ENCODE data around the gene ERVFRD-1.

The ERVFRD-1 gene

DNA sequence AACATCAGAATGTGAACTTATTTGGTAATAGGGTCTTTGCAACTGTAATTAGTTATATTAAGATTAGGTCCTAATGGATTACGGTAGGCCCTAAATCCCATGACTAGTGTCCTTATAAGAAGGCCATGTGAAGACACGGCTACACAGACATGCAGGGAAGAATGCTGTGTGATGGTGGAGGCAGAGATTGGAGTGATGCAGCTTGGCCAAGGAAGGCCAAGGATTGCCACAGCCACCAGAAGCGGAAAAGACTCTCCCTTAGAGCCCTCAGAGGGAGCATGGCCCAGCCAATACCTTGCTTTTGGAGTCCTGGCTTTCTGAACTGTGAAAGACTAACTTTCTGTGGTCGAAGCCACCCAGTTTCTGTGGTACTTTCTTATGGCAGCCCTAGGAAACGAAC, 27.6 kb downstream of the ERVFRD-1 start:
- no peak overlapping the region for H3K4me3 ChIP-seq (ENCODE audit: low read length)
- H3K27me3 ChIP-seq (ENCODE audit: control insufficient read depth, insufficient read depth, low read length): no peaks in the 10 kb centered on the region
- no peaks in the 10 kb centered on the region for H3K4me1 ChIP-seq (ENCODE audit: control insufficient read depth, low read depth, low read length)
- H3K9ac ChIP-seq (ENCODE audit: low read length): no peak overlapping the region
- H3K9me3 ChIP-seq (ENCODE audit: control insufficient read depth, low read depth, low read length): no peaks in the 10 kb centered on the region
- H3K36me3 ChIP-seq (ENCODE audit: control insufficient read depth, low read depth, low read length): no peaks in the 10 kb centered on the region
- H3K27ac ChIP-seq (ENCODE audit: low read length): no peak overlapping the region

DNA sequence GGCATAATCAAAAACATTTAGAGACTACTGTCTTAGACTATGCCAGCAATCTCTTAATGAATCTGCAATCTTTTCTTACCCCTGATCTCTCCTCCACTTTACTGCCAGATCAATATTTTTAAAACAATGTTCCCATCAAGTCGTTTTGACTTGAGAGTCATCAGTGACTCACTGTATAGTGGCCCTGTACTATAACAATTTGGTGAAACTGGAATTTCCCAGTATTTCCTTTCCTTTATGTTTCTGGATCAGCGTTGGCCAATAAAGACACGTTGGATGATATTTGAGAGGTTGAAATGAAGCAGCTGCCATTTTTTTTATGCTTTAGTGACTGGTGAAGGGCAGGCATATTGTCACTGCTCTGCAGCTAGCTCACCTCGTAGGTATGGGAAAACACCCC, 28.0 kb downstream of the ERVFRD-1 start:
- Histone ChIP-seq H3K4me3 (ENCODE audit: low read length) (no peak overlapping the region), H3K4me1 (ENCODE audit: control insufficient read depth, low read depth, low read length) (no peaks in the 10 kb centered on the region), H3K36me3 (ENCODE audit: control insufficient read depth, low read depth, low read length) (no peaks in the 10 kb centered on the region), H3K27me3 (ENCODE audit: control insufficient read depth, insufficient read depth, low read length) (no peaks in the 10 kb centered on the region), H3K27ac (ENCODE audit: low read length) (no peak overlapping the region), H3K9me3 (ENCODE audit: control insufficient read depth, low read depth, low read length) (no peaks in the 10 kb centered on the region), H3K9ac (ENCODE audit: low read length) (no peak overlapping the region)

DNA sequence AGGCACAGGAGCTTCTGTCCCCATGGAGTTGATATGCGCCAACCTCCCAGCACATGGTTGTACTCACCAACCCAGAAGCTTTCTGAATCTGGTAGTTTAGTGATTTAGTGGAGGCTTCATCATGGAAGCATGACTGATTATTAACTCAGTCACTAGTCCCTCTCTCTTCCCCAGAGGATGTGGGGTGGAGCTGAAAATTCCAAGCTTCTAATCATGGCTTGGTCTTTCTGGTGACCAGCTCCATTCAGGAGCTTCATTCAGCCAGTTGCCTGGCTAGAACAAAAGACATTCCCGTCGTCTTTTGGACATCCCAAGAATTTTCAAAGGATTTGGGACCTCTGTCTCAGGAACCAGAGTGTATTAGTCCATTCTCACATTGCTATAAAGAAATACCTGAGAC, 31.2 kb downstream of the ERVFRD-1 start:
- H3K4me1 ChIP-seq (ENCODE audit: control insufficient read depth, low read depth, low read length): peaks cover 4% of the 10 kb centered on the region
- H3K27me3 ChIP-seq (ENCODE audit: control insufficient read depth, insufficient read depth, low read length): no peaks in the 10 kb centered on the region
- H3K9me3 ChIP-seq (ENCODE audit: control insufficient read depth, low read depth, low read length): no peaks in the 10 kb centered on the region
- no peak overlapping the region for H3K27ac ChIP-seq (ENCODE audit: low read length)
- no peaks in the 10 kb centered on the region for H3K36me3 ChIP-seq (ENCODE audit: control insufficient read depth, low read depth, low read length)
- no peak overlapping the region for H3K4me3 ChIP-seq (ENCODE audit: low read length)
- no peak overlapping the region for H3K9ac ChIP-seq (ENCODE audit: low read length)

DNA sequence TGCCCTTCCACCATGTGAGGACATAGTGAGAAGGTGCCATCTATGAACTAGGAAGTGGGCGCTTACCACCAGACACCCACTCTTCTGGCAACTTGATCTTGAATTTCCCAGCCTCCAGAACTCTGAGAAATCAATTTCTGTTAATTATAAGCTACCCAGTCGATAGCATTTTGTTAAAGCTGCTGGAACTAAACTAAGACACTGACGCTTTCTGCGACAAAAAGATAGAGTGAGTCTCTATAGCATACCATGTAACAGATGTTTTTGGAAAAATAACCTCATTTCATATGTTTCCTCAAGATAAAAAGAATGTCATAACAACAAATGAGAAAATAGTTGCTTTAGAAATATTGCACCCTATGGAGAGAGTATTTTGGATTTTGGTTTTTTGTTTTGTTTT, 33.3 kb downstream of the ERVFRD-1 start:
- no peak overlapping the region for H3K9ac ChIP-seq (ENCODE audit: low read length)
- no peak overlapping the region for H3K4me3 ChIP-seq (ENCODE audit: low read length)
- no peak overlapping the region for H3K27ac ChIP-seq (ENCODE audit: low read length)
- no peaks in the 10 kb centered on the region for H3K9me3 ChIP-seq (ENCODE audit: control insufficient read depth, low read depth, low read length)
- H3K27me3 ChIP-seq (ENCODE audit: control insufficient read depth, insufficient read depth, low read length): no peaks in the 10 kb centered on the region
- H3K4me1 ChIP-seq (ENCODE audit: control insufficient read depth, low read depth, low read length): peaks cover 4% of the 10 kb centered on the region
- no peaks in the 10 kb centered on the region for H3K36me3 ChIP-seq (ENCODE audit: control insufficient read depth, low read depth, low read length)

DNA sequence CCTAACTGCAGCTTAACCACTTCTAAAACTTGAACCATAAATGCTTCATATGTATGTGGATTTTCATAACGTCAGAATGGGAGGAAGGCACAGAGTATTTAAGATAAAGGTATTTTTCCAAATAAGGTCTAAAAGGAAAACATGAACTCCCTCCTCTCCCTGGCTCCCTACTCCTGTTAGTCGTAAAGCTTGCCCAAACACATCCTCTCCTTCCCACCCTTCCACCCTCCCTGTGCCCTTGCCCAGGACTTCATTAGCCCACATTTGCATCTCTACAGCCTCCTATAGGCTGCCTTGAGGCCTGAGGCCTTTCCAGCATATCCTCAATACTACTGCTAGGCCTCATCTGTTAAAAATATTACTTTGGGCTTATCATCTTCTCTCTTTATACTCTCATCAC, 35.0 kb downstream of the ERVFRD-1 start:
- Histone ChIP-seq H3K9me3 (ENCODE audit: control insufficient read depth, low read depth, low read length) (no peaks in the 10 kb centered on the region), H3K4me3 (ENCODE audit: low read length) (no peak overlapping the region), H3K27me3 (ENCODE audit: control insufficient read depth, insufficient read depth, low read length) (no peaks in the 10 kb centered on the region), H3K27ac (ENCODE audit: low read length) (no peak overlapping the region), H3K4me1 (ENCODE audit: control insufficient read depth, low read depth, low read length) (peaks cover 4% of the 10 kb centered on the region), H3K9ac (ENCODE audit: low read length) (no peak overlapping the region), H3K36me3 (ENCODE audit: control insufficient read depth, low read depth, low read length) (no peaks in the 10 kb centered on the region)

DNA sequence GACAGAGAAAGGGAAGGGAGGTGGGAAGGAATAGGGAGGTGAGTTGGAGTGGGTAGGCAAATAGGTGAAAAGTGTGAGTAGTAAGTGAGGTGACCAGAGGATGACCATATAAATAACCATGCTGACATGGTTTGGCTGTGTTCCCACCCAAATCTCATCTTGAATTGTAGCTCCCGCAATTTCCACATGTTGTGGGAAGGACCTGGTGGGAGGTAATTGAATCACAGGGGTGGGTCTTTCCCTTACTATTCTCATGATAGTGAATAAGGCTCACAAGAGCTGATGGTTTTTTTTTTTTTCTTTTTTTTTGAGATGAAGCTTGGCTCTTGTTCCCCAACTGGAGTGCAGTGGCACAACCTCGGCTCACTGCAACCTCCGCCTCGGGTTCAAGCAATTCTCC, 39.4 kb downstream of the ERVFRD-1 start:
- Histone ChIP-seq H3K4me1 (ENCODE audit: control insufficient read depth, low read depth, low read length) (peaks cover 4% of the 10 kb centered on the region), H3K27me3 (ENCODE audit: control insufficient read depth, insufficient read depth, low read length) (no peaks in the 10 kb centered on the region), H3K9me3 (ENCODE audit: control insufficient read depth, low read depth, low read length) (no peaks in the 10 kb centered on the region), H3K9ac (ENCODE audit: low read length) (no peak overlapping the region), H3K4me3 (ENCODE audit: low read length) (no peak overlapping the region), H3K36me3 (ENCODE audit: control insufficient read depth, low read depth, low read length) (no peaks in the 10 kb centered on the region), H3K27ac (ENCODE audit: low read length) (no peak overlapping the region)

DNA sequence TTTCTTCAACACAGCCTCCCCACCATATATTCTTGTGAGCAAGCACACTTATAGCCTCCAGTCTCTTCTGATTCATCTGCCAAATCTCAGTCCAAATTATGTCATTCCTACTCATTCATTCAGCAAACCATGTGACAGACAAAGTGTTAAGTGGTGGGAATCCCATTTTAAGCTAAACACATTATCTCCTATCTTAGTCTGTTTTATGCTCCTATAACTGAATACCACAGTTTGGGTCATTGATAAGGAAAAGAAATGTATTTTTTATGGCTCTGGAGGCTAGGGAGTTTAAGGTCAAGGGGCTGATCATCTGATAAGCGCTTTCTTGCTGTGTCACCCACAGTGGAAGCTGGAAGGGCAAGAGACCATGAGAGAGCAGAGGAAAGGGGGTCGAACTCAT, 41.8 kb downstream of the ERVFRD-1 start:
- Histone ChIP-seq H3K9ac (ENCODE audit: low read length) (no peak overlapping the region), H3K36me3 (ENCODE audit: control insufficient read depth, low read depth, low read length) (no peaks in the 10 kb centered on the region), H3K9me3 (ENCODE audit: control insufficient read depth, low read depth, low read length) (no peaks in the 10 kb centered on the region), H3K4me3 (ENCODE audit: low read length) (no peak overlapping the region), H3K27ac (ENCODE audit: low read length) (no peak overlapping the region), H3K4me1 (ENCODE audit: control insufficient read depth, low read depth, low read length) (no peaks in the 10 kb centered on the region), H3K27me3 (ENCODE audit: control insufficient read depth, insufficient read depth, low read length) (no peaks in the 10 kb centered on the region)

DNA sequence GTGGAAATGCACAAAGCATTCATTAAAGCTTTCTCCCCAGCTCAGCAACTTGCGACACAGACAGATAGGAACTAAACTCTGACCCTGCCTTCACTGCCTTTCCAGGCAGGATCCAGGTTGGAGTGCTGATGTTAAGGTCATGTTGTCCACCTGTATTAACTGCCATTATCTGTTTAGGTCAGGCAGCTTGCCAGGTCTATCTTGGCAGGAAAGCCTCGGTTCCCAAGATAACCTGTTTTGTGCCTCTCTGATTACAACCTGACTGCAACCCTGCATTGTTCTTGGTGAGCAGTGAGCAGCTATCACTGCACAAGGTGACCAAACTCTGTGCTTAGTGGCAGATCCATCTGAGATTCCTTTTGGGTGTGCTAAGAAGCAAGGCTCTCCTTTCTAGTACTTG, 44.2 kb downstream of the ERVFRD-1 start:
- H3K9me3 ChIP-seq (ENCODE audit: control insufficient read depth, low read depth, low read length): no peaks in the 10 kb centered on the region
- no peaks in the 10 kb centered on the region for H3K27me3 ChIP-seq (ENCODE audit: control insufficient read depth, insufficient read depth, low read length)
- H3K27ac ChIP-seq (ENCODE audit: low read length): no peak overlapping the region

DNA sequence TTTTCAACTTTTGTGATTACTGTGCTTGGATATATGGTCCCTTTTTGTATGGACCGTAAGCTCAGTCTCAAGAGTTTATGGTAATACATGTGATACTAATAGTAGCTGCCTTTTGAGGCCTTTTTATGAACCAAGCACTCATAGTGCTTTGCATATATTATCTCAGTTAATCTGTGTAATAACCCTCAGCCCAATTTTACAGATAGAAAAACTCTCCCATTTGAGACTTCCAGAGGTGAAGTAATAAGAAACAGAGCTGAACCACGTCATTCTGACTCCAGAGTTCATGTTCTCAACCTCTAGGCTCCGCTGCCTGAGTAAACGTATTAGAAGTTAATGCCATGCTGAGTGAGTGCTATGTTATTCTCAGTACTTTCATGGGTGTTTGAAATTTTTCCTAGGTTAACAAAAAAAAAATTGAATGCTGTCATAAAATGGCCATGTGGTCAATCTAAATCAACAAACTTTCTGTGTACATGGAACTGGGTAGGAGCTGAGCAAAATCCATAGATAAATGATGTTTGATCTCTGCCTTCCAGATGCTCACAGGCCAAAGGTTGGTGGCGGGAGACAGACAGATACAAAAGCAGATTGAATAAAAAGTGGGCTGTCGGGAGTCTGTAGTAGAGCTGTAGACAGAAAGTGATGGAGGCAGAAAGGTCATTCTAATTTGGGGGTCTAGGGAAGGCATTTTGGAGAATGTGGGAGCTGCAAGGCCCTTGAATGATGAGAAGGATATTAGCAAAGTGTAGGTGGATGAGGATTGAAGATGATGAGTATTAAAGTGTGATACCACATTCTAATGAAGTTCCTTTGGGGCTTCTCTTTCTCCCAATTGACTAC, 44.8 kb downstream of the ERVFRD-1 start:
- H3K4me3 ChIP-seq (ENCODE audit: low read length): no peak overlapping the region
- no peak overlapping the region for H3K27ac ChIP-seq (ENCODE audit: low read length)
- no peak overlapping the region for H3K9ac ChIP-seq (ENCODE audit: low read length)
- H3K4me1 ChIP-seq (ENCODE audit: control insufficient read depth, low read depth, low read length): no peaks in the 10 kb centered on the region
- H3K36me3 ChIP-seq (ENCODE audit: control insufficient read depth, low read depth, low read length): no peaks in the 10 kb centered on the region
- H3K27me3 ChIP-seq (ENCODE audit: control insufficient read depth, insufficient read depth, low read length): no peaks in the 10 kb centered on the region
- H3K9me3 ChIP-seq (ENCODE audit: control insufficient read depth, low read depth, low read length): no peaks in the 10 kb centered on the region

More for the DNA sequence above, 44.2 kb downstream of the ERVFRD-1 start:
- Histone ChIP-seq H3K4me3 (ENCODE audit: low read length) (no peak overlapping the region), H3K36me3 (ENCODE audit: control insufficient read depth, low read depth, low read length) (no peaks in the 10 kb centered on the region), H3K4me1 (ENCODE audit: control insufficient read depth, low read depth, low read length) (no peaks in the 10 kb centered on the region), H3K9ac (ENCODE audit: low read length) (no peak overlapping the region)

DNA sequence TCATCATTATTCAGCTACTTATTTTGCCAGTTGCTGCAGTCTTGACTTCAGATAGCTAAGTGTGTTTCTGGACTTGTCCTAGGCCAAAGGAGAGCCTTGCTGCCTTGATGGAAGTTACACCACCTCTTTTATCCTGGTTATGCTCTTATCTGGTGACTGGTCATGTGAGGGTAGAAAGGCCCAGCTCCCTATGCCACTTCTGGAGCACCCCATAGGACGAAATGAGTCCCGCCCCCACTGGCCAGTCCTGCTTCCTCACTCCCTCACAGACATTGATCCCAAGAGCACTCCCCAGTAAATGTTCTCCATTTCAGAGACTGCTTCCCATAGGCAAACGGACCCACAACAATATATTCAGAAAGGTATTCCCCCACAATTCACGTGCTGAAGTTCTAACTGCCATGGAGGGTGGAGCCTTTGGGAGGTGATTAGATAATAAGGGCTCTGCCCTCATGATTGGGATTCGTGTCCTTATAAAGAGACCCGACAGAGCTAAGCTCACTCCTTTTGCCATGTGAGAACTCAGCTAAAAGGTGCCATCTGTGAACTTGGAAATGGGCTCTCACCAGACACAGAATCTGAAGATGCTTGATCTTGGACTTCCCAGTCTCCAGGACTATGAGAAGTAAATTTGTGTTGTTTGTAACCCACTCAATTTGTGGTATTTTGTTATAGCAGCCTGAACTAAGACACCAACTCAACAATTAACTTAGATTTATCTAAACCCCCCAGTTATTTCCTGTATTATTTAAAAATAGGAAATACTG, 45.9 kb downstream of the ERVFRD-1 start:
- Histone ChIP-seq H3K4me3 (ENCODE audit: low read length) (no peak overlapping the region), H3K9me3 (ENCODE audit: control insufficient read depth, low read depth, low read length) (no peaks in the 10 kb centered on the region), H3K9ac (ENCODE audit: low read length) (no peak overlapping the region), H3K36me3 (ENCODE audit: control insufficient read depth, low read depth, low read length) (no peaks in the 10 kb centered on the region), H3K27me3 (ENCODE audit: control insufficient read depth, insufficient read depth, low read length) (no peaks in the 10 kb centered on the region), H3K4me1 (ENCODE audit: control insufficient read depth, low read depth, low read length) (no peaks in the 10 kb centered on the region), H3K27ac (ENCODE audit: low read length) (no peak overlapping the region)

DNA sequence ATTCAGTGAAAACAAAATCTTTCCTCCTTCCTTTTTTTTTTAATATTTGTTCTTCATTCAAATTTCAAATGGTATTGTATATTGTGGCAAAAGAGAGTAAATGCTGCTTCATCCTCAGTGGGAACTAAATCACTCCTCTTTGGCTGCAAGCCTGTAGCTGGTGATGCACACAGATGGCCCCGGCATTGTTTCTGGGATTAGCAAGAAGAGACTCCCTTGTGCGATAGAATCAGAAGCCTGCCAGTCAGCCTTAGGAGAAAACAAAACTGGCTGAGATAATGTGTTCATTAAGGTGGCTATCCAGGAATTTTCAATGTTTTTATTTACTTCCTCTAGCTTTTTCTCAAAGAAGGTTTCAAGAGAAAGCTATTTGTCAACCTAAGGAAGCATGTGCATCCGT, 46.7 kb downstream of the ERVFRD-1 start:
- Histone ChIP-seq H3K27ac (ENCODE audit: low read length) (no peak overlapping the region), H3K9ac (ENCODE audit: low read length) (no peak overlapping the region), H3K9me3 (ENCODE audit: control insufficient read depth, low read depth, low read length) (no peaks in the 10 kb centered on the region), H3K4me1 (ENCODE audit: control insufficient read depth, low read depth, low read length) (no peaks in the 10 kb centered on the region), H3K4me3 (ENCODE audit: low read length) (no peak overlapping the region), H3K36me3 (ENCODE audit: control insufficient read depth, low read depth, low read length) (no peaks in the 10 kb centered on the region), H3K27me3 (ENCODE audit: control insufficient read depth, insufficient read depth, low read length) (no peaks in the 10 kb centered on the region)

DNA sequence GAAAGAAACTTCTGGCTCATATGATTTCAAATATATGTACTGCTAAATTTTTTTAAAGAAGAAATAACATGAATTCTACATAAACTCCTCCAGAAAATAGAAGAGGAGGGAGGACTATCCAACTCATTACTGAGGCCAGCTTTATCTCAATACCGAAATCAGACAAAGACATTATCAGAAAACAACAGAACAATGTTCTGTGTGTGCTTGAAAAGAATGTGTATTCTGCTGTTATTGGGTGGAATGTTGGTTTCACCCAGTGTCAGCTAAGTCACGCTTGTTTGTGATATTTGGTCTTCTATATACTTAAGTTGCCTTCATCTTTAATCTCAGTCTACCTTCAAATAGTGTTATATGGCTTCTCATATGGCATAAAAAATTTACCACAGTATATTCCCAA, 48.8 kb downstream of the ERVFRD-1 start:
- H3K36me3 ChIP-seq (ENCODE audit: control insufficient read depth, low read depth, low read length): no peaks in the 10 kb centered on the region
- no peaks in the 10 kb centered on the region for H3K9me3 ChIP-seq (ENCODE audit: control insufficient read depth, low read depth, low read length)
- H3K4me3 ChIP-seq (ENCODE audit: low read length): no peak overlapping the region
- H3K27ac ChIP-seq (ENCODE audit: low read length): no peak overlapping the region
- H3K9ac ChIP-seq (ENCODE audit: low read length): no peak overlapping the region
- no peaks in the 10 kb centered on the region for H3K4me1 ChIP-seq (ENCODE audit: control insufficient read depth, low read depth, low read length)
- H3K27me3 ChIP-seq (ENCODE audit: control insufficient read depth, insufficient read depth, low read length): no peaks in the 10 kb centered on the region

All from iPS-18a (cell line).